GM18870 (cell line): Measurements from ENCODE around the gene KRT38.

ENCODE experiments used
- ATAC-seq: cut with Tn5 transposase; IDR thresholded peaks from one replicate; pipeline ENCODE4 v1.9.1; 2021; ENCODE audit warnings: moderate library complexity; ENCODE audit not compliant: unreplicated experiment

KRT38 gene

DNA sequence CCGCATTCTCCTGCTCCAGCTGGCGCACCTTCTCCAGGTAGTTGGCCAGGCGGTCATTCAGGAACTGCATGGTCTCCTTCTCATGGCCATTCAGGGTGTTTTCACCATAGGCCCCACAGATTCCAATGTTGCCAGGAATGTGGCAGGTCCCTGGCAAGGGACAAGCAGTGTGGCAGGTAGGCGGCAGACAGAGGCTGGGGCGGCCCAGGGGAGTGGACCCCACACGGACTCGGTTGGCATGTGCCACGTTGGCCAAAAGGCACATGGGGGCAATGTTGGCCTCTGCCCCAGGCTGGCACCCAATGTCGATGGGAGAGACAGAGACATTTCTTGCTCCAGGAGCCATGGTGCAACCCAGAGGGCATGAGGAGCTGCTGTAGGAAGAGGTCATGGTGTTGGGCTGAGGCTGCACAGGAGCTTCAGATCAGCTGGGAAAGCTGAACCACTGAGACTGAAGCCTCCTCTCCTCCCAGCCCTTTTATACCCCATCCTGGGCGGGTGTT, at the start of gene KRT38:
TSS of gene KRT38 (minus strand) at position 453 of the 503 bp plus-strand sequence. CDS start at position 391, 62 bp downstream.
- ATAC-seq: no peak

DNA sequence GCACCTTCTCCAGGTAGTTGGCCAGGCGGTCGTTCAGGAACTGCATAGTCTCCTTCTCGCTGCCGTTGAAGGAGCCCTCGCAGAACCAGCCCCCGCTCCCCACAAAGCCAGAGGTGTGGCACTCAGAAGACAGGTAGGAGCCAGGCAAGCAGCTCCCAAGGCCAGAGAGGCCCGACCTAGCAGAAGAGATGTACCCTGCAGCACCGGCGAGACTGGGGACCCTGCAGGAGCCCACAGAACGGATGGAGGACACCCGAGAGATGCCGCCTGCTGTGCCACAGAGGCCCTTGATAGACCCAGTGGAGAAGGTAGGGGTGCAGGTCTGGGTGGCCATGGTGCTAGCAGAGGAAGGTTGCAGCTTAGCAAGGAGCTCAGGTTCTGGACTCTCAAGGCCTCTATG, 48.7 kb upstream of the KRT38 start, which contains the start of gene KRT36:
TSS of gene KRT36 (minus strand) at position 380 of the 400 bp plus-strand sequence. CDS start at position 334, 46 bp downstream.
- ATAC-seq: no peak

DNA sequence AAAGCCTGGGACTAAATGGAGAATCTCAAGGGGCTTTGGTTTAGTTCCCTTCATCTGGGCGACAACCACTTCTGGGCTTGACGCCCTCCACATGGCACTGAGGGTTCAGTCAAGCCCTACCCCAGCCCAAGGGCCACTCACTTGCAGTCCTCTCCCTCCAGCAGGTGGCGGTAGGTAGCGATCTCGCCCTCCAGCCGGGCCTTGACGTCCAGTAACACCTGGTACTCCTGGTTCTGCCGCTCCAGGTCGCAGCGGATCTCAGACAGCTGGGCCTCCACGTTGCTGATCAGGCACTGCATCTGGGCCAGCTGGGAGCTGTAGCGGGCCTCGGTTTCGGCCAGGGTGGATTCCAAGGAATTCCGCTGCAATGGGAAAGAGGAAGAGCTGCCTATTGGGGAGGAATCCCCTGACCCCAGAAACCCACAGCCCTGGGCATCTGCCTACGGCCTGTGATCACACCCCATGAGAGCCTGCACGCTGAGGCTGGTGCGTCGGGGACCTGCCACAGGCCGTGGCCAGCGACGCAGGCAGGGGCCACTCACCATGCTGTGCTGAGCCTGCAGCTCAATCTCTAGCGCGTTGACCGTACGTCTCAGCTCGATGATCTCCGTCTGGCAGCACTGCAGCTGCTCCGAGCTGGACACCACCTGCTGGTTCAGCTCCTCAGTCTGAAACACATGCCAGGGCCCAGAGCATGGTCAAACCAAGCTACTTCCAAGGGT, 46.2 kb upstream of the KRT38 start:
- no peak for ATAC-seq

DNA sequence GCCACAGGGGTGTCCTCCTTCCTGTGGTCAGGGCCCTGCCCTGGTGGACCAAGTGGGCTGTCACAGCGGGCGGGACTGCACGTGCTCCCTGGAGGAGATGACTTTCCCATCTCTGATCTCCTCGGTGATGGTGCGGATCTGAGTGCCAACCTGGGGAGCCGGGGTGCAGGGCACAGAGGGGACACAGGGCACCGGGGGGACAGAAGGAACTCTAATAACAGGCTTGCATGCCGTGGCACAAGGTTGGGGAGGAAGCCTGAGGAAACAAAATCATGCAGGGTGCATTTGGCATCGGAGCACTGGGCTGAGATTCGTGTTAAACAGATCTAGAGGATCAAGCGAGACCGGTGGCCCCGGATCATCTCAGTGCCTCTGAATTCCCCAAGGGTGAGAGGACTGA, 45.5 kb upstream of the KRT38 start:
- no peak for ATAC-seq

DNA sequence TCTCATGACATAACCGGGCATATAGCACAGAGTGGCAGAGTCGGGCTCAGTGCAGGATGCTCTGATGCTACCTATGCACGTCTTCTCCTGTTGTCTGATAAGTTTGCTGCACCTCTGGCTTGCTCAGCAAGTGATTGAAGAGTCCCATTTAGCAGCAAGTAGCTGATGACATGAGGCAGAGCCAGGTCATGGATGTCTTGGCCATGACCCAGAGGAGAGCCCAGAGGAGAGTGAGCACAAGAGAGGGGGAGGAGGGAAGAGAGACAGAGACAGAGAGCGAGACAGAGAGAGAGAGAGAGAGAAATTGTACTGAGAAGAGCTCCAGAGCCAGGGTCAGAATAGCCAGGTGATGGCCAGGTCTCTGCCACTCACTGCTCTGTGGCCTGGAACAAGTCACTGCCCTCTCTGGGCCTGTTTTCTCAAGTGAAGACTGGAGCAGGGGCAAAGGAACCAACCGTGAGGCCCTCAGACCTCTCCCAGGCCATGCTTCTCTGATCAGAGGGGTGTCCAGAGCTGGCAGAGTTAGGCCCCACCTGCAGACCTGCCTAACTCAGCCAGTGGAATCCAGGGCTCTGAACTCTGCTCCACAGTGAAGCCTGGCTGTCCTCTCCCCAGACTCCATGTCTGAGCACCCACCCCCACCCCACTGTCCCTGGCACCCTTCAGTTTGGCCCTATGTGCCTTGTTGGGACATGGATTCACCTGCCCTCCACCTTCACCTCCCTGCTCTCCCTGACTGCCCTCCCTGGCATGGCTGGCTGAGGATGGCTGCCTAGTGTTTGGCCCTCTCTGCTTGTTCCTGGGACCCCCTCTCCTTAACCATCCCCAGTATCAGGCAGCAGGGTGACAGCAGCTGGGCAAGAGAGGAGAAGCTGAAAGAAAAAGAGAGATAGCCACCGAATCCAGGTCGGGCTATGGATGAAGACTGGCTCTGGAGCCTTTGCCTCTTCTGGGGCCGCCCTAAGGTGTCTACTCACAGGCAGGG, 44.4 kb upstream of the KRT38 start:
- ATAC-seq: no peak

DNA sequence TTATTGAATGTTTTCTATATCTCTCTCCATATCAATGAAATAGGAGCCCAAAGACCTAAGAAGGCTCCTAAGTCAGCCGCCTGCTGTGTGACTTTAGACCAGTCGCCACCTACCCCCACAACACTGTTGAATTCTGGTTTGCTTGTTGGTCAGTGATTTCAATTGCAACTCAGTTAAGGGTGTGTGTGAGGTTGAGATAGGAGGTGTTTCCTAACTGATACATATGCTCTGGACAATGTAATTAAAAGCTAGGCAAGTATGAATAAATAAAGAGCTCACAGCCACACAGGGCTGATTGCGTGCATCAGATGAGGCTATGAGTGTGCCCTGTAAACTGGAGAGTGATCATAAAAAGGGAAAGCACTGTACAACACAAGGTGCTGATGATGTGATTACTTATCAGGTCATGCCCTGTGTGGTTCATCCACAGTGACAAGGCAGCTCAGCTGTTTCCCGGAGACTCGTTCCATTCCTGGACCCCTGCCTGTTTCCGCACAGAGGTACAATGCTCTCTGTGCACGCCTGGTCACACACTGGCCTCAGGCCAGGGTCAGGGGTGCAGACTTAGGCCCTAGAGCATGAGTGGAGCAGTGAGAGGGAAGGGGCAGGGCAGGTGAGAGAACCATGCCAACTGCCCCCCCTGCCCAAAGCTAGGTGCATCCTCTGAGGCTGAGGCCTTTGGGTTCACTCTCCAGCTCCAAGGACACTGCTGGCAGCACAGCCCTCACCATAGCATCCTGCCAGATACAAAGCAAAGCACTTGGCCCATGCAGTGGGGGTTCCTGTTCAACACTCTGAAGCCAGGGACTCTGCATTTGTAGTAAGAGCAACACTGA, 43.4 kb upstream of the KRT38 start:
- ATAC-seq: no peak

DNA sequence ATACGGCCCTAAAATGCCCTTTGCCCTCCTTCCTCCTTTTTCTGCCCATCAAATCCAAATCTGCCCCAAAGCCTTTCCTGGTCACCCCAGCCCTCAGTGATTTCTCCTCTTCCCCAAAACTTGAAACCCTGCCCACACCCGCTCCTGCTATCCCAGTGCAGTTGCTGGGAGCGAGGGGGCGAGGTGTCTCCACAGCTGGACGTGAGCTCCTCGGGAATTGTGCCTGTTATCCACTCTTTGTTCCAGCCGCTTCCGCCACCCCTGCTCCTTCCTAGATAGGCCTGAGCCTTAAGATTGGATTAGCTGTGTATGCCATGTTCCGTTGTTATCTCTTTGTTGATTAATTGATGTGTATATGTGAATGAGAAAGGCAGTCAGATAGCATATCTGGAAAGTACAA, 42.7 kb upstream of the KRT38 start:
- no peak for ATAC-seq

DNA sequence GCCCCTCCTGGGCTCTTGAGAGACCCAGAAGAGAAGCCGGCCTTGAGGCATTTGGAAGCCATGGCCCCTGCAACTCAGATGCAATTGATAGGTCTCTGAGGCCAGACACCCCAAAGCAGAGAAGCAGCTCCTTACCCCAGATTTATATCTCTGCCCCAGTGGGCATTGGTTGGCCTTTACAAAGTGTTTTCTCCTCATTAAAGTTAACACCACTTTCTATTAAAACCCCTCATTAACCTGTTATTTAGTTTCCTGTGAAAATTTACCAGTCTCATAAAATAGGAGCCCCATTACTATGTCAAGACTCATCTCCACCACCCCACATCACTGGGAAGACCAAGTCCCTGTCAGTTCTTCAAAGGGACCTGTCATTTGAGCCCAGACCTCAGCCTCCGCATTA, 40.3 kb upstream of the KRT38 start, which contains the start of gene KRT35:
TSS of gene KRT35 (minus strand) at position 116 of the 400 bp plus-strand sequence. CDS start at position 62, 54 bp downstream.
- no peak for ATAC-seq

DNA sequence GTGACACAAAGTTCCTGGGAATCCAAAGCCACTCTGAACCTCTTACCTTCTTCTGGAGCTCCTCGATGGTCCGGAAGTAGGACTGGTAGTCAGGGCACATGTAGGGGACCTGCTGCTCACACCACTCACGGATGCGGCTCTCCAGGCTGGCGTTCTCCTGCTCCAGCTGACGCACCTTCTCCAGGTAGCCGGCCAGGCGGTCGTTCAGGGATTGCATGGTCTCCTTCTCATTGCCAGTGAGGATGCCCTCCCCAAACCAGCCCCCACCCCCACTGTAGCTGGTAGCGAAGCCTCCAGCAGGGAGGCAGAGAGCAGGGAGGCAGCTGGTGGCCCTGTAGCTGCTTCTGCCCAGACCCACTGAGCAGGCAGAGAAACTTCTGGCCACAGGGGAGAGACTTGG, 39.8 kb upstream of the KRT38 start:
- ATAC-seq: no peak

DNA sequence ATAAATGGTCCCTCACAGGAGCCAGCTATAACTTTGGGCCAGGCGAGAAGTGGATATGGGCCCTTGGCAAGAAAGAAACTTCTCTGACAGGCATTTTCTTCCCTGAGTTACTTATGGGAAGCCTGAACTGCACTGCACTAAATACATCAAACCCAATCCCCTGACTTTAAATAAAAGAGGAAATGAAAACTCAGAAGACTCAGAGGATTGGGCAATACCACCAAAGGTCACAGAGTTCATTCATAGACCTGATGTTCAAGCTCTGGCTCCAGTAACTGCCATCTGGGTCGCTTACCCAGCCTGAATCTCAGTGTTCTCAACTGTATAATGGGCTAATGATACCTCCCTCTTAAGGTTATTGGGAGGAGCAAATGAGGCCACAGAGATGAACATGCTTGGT, 39.4 kb upstream of the KRT38 start:
- ATAC-seq: no peak

DNA sequence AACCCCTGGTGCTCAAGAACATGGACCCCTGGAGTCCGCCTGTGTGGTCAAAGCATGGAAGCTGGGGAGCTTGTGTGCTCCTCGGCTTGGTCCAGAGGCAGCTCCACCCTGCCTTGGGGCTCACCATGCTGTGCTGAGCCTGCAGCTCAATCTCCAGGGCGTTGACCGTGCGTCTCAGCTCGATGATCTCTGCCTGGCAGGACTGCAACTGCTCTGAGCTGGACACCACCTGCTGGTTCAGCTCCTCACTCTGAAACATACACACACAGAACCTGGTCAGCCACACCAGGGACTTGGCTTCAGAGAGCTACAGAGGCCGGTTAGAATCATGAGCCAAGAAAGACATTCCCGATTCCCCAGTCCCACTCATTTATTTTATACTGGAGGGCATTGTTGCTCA, 37.5 kb upstream of the KRT38 start:
- ATAC-seq: no peak

DNA sequence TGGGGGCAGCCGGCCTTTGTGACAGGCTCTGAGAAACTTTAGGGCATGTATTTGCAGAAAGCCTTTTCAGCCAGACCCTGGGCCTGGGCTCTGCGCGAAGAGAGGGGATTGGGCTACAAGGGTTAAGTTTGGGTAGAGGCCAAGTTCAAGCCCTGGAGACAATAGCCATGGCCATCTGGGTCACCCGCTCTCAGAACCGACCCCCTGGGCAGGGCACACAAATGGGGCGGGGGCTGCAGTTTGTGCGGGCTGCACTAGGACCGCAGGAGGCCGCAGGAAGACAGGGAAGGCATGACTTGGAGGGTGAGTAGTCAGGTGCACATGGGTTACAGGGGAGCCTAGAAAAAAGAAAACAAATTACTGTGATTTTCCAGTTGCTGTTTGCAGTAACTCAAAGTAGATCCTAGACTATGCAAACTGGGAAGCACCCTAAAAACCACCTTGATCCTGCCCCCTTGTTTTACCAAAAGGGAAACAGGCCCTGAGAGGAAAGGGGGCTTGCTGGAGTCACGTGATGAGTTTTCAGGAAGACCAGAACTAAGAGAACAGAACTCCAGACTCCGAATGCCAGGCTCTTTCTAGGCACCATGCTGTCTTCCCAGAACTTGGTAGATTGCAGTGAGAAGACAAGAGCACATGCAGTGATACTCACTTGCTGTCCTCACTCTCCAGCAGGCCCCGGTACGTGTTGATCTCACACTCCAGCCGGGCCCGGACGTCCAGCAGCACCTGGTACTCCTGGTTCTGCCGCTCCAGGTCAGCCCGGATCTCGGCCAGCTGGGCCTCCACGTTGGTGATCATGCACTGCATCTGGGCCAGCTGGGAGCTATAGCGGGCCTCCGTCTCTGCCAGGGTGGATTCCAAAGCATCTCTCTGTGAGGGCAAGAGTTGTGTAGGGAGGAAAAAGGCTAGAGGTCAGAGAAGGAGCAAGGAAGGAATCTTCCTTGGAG, 36.4 kb upstream of the KRT38 start:
- no peak for ATAC-seq

DNA sequence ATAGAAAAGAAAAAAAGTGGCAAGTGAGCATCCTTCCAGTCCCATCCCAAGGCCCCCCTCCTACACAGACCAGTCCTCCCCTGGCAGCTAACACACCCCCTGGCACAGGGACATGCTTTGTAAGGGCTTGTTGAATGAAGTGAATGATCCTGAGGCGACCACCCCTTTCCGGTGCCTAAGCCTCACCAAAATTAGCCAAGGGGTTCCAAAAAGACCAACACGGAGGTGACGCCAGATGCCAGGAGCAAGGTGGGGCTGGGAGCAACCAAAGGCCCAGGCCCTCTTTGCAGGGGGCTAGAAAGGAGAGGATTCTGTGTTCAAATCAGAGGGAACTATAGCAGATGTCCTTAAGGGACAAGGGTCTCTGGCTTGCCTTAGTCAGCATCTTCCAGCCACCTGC, 34.6 kb upstream of the KRT38 start:
- no peak for ATAC-seq

DNA sequence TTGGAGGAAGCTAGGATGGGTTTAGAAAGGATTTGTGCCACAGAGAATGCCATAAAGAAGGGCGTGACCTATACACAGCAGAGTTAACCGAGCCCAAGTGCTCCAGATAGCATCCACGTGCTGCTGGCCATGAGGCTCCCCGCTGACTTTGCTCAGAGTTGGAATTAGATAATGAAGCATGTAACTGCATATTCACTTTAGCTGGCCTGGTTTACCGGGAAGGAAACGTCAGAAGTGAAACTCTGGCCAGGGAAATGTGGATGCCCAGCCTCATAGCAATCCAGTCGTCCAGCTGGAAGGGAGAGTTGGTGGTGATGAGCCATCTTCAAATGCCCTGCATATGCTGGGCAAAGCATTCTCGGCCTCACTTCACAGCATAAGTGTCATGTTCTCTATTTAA, 34.1 kb upstream of the KRT38 start:
- no peak for ATAC-seq

DNA sequence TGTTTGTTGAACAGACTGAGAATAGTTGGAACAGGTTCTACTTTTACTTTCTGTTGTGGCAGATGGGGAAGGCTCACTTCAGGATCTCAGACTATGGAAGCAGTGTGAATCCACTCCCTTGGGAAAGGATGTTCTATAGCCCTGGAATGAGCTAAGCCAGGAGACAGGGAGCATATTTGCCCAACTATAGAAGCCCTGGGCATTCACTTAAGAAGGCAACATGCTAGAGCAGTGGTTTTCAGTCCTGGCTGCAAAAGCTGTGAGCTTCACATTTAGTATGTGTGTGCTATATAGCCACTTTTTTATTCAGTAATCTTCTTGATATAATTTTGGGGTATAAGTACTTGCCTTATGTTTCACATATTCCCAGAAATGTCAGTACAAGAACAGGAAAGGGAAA, 27.6 kb upstream of the KRT38 start:
- ATAC-seq: no peak

DNA sequence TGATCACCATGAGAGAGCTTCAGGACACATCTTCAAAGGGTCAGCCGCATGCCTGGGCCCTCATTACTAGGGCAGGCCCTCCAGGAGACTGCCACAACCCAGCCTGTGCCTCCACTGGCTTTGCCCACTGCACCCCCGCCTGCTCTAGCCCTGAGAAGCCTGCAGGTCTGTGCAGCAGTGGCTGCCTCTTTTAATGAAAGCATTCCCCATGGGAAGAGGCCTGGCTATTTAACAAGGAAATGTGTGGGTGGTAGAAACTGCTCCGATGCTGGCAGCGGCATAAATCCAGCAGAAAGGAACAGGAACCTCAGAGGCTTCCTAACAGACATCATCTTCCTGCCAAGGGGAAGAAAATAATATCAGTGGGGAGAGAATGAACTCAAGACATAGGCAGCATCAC, 26.8 kb upstream of the KRT38 start:
- no peak for ATAC-seq

DNA sequence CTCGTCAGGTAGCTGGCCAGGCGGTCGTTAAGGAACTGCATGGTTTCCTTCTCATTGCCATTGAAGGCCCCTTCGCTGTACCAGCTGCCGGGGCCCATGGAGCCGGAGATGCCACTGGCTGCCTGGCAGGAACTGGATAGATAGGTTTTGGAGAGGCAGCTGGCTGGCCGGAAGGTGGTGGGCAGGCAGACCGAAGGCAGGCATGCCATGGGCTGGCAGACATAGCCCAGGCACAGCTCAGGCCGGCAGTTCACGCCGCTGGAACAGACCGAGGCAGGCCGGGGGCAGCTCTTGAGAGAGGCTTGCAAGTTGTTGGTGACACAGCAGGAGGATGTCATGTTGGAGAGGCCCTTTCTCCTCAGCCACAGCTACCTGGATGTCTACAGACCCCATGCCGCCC, 26.2 kb upstream of the KRT38 start, which contains the start of gene KRT32:
TSS of gene KRT32 (minus strand) at position 399 of the 400 bp plus-strand sequence. CDS start at position 338, 61 bp downstream.
- ATAC-seq: no peak

DNA sequence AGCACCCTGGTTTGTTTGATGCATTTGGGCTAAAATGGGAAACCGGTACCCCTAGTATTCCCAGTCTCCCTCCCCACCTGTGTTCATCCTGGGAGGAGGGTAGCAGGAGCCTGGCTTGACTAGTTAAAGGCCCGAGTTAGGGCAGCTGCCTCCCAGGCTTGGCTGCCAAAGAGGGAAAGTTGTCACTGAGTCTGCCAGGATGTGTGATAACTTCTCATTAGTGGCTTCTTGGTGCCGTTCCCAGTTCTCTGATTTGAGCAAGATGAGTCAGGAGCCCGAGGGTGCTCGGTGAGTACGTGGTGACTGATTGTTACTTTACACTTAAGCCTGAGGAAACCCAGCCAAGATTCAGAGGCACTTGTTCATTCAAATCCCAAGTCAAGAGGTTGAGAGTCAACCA, 23.9 kb upstream of the KRT38 start:
- ATAC-seq: no peak

DNA sequence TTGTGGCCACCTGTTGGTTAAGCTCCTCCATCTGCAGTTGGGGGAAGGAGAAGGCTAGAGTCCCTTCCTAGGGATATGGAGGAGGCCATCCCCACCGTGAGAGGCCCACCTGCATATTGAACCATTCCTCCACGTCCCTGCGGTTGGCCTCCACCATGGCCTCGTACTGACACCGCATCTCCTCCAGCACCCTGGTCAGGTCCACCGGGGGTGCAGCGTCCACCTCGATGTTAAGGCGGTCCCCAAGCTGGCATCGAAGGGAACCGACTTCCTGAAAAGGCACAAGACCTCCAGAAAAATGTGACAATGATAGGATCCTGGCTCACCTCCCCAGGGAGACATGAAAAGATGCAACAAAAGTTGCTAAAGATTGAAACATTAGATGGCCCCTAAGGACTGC, 23.4 kb upstream of the KRT38 start:
- ATAC-seq: no peak
